ENCODE results near the gene U2SURP. TPM values are rescaled to one million over a fixed set of nuclear protein-coding genes. Genes with fewer than 3 reads are reported as not detected.
"Not testable (repeated sequence)": the region's sequence is repeated elsewhere in the genome, so short reads cannot be mapped to it uniquely, and the experiment has no call there.

U2SURP gene
- total RNA-seq, 1 donor = 236 TPM

- Histone ChIP-seq H3K9me3 (ENCODE audit: low read depth, low read length) (no peaks in the 10 kb centered on the region), H3K27me3 (ENCODE audit: insufficient read depth, low read length) (no peaks in the 10 kb centered on the region), H3K4me3 (ENCODE audit: low read length) (no peak overlapping the region), H3K4me1 (ENCODE audit: insufficient read depth, low read length) (no peaks in the 10 kb centered on the region)
Measured at GRCh38 chr3:143016321-143016972, 15.1 kb downstream of the U2SURP start.

- no peaks in the 10 kb centered on the region for H3K9me3 ChIP-seq (ENCODE audit: low read depth, low read length)
Measured at GRCh38 chr3:143024351-143024960, 23.1 kb downstream of the U2SURP start.

GRCh38 chr3:143031327-143031726 lies 30.0 kb downstream of the U2SURP start:
- H3K4me1 ChIP-seq (ENCODE audit: insufficient read depth, low read length) = peaks cover 6% of the 10 kb centered on the region
- no peaks in the 10 kb centered on the region for H3K27me3 ChIP-seq (ENCODE audit: insufficient read depth, low read length)
- no peaks in the 10 kb centered on the region for H3K9me3 ChIP-seq (ENCODE audit: low read depth, low read length)
- H3K4me3 ChIP-seq (ENCODE audit: low read length) = no peak overlapping the region

More at GRCh38 chr3:143024351-143024960, 23.1 kb downstream of the U2SURP start:
- Histone ChIP-seq H3K27me3 (ENCODE audit: insufficient read depth, low read length) (no peaks in the 10 kb centered on the region), H3K4me1 (ENCODE audit: insufficient read depth, low read length) (no peaks in the 10 kb centered on the region), H3K4me3 (ENCODE audit: low read length) (no peak overlapping the region)

- not testable (repeated sequence) for H3K4me3 ChIP-seq (ENCODE audit: low read length); H3K4me1 ChIP-seq (ENCODE audit: insufficient read depth, low read length); H3K9me3 ChIP-seq (ENCODE audit: low read depth, low read length); H3K27me3 ChIP-seq (ENCODE audit: insufficient read depth, low read length)
Measured at GRCh38 chr3:143031796-143032387, 30.5 kb downstream of the U2SURP start.

- Histone ChIP-seq H3K27me3 (ENCODE audit: insufficient read depth, low read length) (no peaks in the 10 kb centered on the region), H3K4me3 (ENCODE audit: low read length) (no peak overlapping the region), H3K9me3 (ENCODE audit: low read depth, low read length) (no peaks in the 10 kb centered on the region), H3K4me1 (ENCODE audit: insufficient read depth, low read length) (peaks cover 6% of the 10 kb centered on the region)
Measured at GRCh38 chr3:143035466-143036211, 34.3 kb downstream of the U2SURP start.

GRCh38 chr3:143036557-143036956 lies 35.2 kb downstream of the U2SURP start:
- no peaks in the 10 kb centered on the region for H3K9me3 ChIP-seq (ENCODE audit: low read depth, low read length)
- H3K4me3 ChIP-seq (ENCODE audit: low read length) = no peak overlapping the region
- peaks cover 6% of the 10 kb centered on the region for H3K4me1 ChIP-seq (ENCODE audit: insufficient read depth, low read length)
- no peaks in the 10 kb centered on the region for H3K27me3 ChIP-seq (ENCODE audit: insufficient read depth, low read length)

GRCh38 chr3:143037867-143038266 lies 36.5 kb downstream of the U2SURP start:
- Histone ChIP-seq H3K4me1 (ENCODE audit: insufficient read depth, low read length) (peaks cover 6% of the 10 kb centered on the region), H3K27me3 (ENCODE audit: insufficient read depth, low read length) (no peaks in the 10 kb centered on the region), H3K9me3 (ENCODE audit: low read depth, low read length) (no peaks in the 10 kb centered on the region)

GRCh38 chr3:143040261-143040879 lies 39.0 kb downstream of the U2SURP start:
- Histone ChIP-seq H3K4me3 (ENCODE audit: low read length) (no peak overlapping the region), H3K4me1 (ENCODE audit: insufficient read depth, low read length) (peaks cover 5% of the 10 kb centered on the region), H3K27me3 (ENCODE audit: insufficient read depth, low read length) (no peaks in the 10 kb centered on the region), H3K9me3 (ENCODE audit: low read depth, low read length) (no peaks in the 10 kb centered on the region)

More at GRCh38 chr3:143037867-143038266, 36.5 kb downstream of the U2SURP start:
- no peak overlapping the region for H3K4me3 ChIP-seq (ENCODE audit: low read length)

GRCh38 chr3:143041903-143042302 lies 40.5 kb downstream of the U2SURP start:
- no peaks in the 10 kb centered on the region for H3K4me1 ChIP-seq (ENCODE audit: insufficient read depth, low read length)
- no peak overlapping the region for H3K4me3 ChIP-seq (ENCODE audit: low read length)
- no peaks in the 10 kb centered on the region for H3K9me3 ChIP-seq (ENCODE audit: low read depth, low read length)
- no peaks in the 10 kb centered on the region for H3K27me3 ChIP-seq (ENCODE audit: insufficient read depth, low read length)

GRCh38 chr3:143045639-143046038 lies 44.3 kb downstream of the U2SURP start:
- Histone ChIP-seq H3K27me3 (ENCODE audit: insufficient read depth, low read length) (no peaks in the 10 kb centered on the region), H3K4me3 (ENCODE audit: low read length) (no peak overlapping the region), H3K4me1 (ENCODE audit: insufficient read depth, low read length) (no peaks in the 10 kb centered on the region), H3K9me3 (ENCODE audit: low read depth, low read length) (no peaks in the 10 kb centered on the region)

GRCh38 chr3:143046075-143046474 lies 44.7 kb downstream of the U2SURP start:
- not testable (repeated sequence) for H3K27me3 ChIP-seq (ENCODE audit: insufficient read depth, low read length); H3K4me3 ChIP-seq (ENCODE audit: low read length); H3K4me1 ChIP-seq (ENCODE audit: insufficient read depth, low read length); H3K9me3 ChIP-seq (ENCODE audit: low read depth, low read length)

GRCh38 chr3:143054011-143054410 lies 52.6 kb downstream of the U2SURP start:
- Histone ChIP-seq H3K27me3 (ENCODE audit: insufficient read depth, low read length) (no peaks in the 10 kb centered on the region), H3K4me3 (ENCODE audit: low read length) (no peak overlapping the region)

GRCh38 chr3:143056372-143056771 lies 55.0 kb downstream of the U2SURP start:
- Histone ChIP-seq H3K4me3 (ENCODE audit: low read length) (no peak overlapping the region), H3K9me3 (ENCODE audit: low read depth, low read length) (no peaks in the 10 kb centered on the region), H3K27me3 (ENCODE audit: insufficient read depth, low read length) (no peaks in the 10 kb centered on the region), H3K4me1 (ENCODE audit: insufficient read depth, low read length) (no peaks in the 10 kb centered on the region)

More at GRCh38 chr3:143054011-143054410, 52.6 kb downstream of the U2SURP start:
- H3K4me1 ChIP-seq (ENCODE audit: insufficient read depth, low read length) = no peaks in the 10 kb centered on the region
- no peaks in the 10 kb centered on the region for H3K9me3 ChIP-seq (ENCODE audit: low read depth, low read length)

- no peaks in the 10 kb centered on the region for H3K9me3 ChIP-seq (ENCODE audit: low read depth, low read length)
- H3K4me1 ChIP-seq (ENCODE audit: insufficient read depth, low read length) = no peaks in the 10 kb centered on the region
- H3K27me3 ChIP-seq (ENCODE audit: insufficient read depth, low read length) = no peaks in the 10 kb centered on the region
- H3K4me3 ChIP-seq (ENCODE audit: low read length) = no peak overlapping the region
Measured at GRCh38 chr3:143060906-143061305, 59.5 kb downstream of the U2SURP start.

- Histone ChIP-seq H3K27me3 (ENCODE audit: insufficient read depth, low read length) (no peaks in the 10 kb centered on the region), H3K9me3 (ENCODE audit: low read depth, low read length) (no peaks in the 10 kb centered on the region), H3K4me3 (ENCODE audit: low read length) (no peak overlapping the region), H3K4me1 (ENCODE audit: insufficient read depth, low read length) (no peaks in the 10 kb centered on the region)
Measured at GRCh38 chr3:143063018-143063417, 61.6 kb downstream of the U2SURP start.
